ENCODE data around the gene CCL13. TPM values are rescaled to one million over a fixed set of nuclear protein-coding genes. Genes with fewer than 3 reads are reported as not detected.

Gene CCL13
- polyA plus RNA-seq, 6 donors from 2014 or later = not detected

GRCh38 chr17:34347063-34347462, 9.2 kb upstream of the CCL13 start:
- Mint-ChIP-seq H3K27me3 (peaks cover 27 to 50% (median 41%) of the 10 kb centered on the region in 3 donors), H3K4me3 (no peak overlapping the region), H3K9me3 (no peaks in the 10 kb centered on the region), H3K4me1 (no peaks in the 10 kb centered on the region), H3K36me3 (no peaks in the 10 kb centered on the region), H3K27ac (no peak overlapping the region)
- ATAC-seq (ENCODE audit: low read depth in 2 of 2) (no peak), DNase-seq (no peak)

GRCh38 chr17:34349751-34350150, 6.5 kb upstream of the CCL13 start:
- Mint-ChIP-seq H3K4me1 (no peaks in the 10 kb centered on the region), H3K9me3 (peaks cover 0 to 6% (median 5%) of the 10 kb centered on the region in 7 donors), H3K36me3 (no peaks in the 10 kb centered on the region), H3K27me3 (peaks cover 19 to 34% (median 30%) of the 10 kb centered on the region in 3 donors), H3K27ac (no peak overlapping the region), H3K4me3 (no peak overlapping the region)
- DNase-seq = no peak
- ATAC-seq (ENCODE audit: low read depth in 2 of 2) = no peak

- Mint-ChIP-seq H3K27ac (no peak overlapping the region), H3K4me3 (no peak overlapping the region), H3K9me3 (peaks cover 0 to 6% (median 5%) of the 10 kb centered on the region in 7 donors), H3K4me1 (no peaks in the 10 kb centered on the region), H3K36me3 (no peaks in the 10 kb centered on the region), H3K27me3 (peaks cover 19 to 34% (median 30%) of the 10 kb centered on the region in 3 donors)
- ATAC-seq (ENCODE audit: low read depth in 2 of 2) (no peak), DNase-seq (no peak)
Measured at GRCh38 chr17:34351096-34351495, 5.2 kb upstream of the CCL13 start.

GRCh38 chr17:34352191-34352590, 4.1 kb upstream of the CCL13 start:
- ATAC-seq (ENCODE audit: low read depth in 2 of 2) (no peak), DNase-seq (no peak)
- Mint-ChIP-seq H3K27me3 (peaks cover 13 to 29% (median 19%) of the 10 kb centered on the region in 3 donors), H3K4me1 (no peaks in the 10 kb centered on the region), H3K4me3 (no peak overlapping the region), H3K36me3 (no peaks in the 10 kb centered on the region), H3K27ac (no peak overlapping the region), H3K9me3 (peaks cover 0 to 6% (median 5%) of the 10 kb centered on the region in 7 donors)

GRCh38 chr17:34354637-34355036, 1.6 kb upstream of the CCL13 start:
- DNase-seq = no peak
- no peaks in the 10 kb centered on the region for H3K36me3 Mint-ChIP-seq
- H3K9me3 Mint-ChIP-seq = peaks cover 0 to 6% (median 5%) of the 10 kb centered on the region in 7 donors
- ATAC-seq (ENCODE audit: low read depth in 2 of 2) = no peak
- no peak overlapping the region for H3K4me3 Mint-ChIP-seq
- peaks cover 11 to 18% (median 15%) of the 10 kb centered on the region in 3 donors for H3K27me3 Mint-ChIP-seq
- no peaks in the 10 kb centered on the region for H3K4me1 Mint-ChIP-seq
- no peak overlapping the region for H3K27ac Mint-ChIP-seq

- peaks cover 10 to 31% (median 15%) of the 10 kb centered on the region in 3 donors for H3K27me3 Mint-ChIP-seq
- DNase-seq (no peak), ATAC-seq (ENCODE audit: low read depth in 2 of 2) (no peak)
- H3K36me3 Mint-ChIP-seq = no peaks in the 10 kb centered on the region
- no peak overlapping the region for H3K4me3 Mint-ChIP-seq
- H3K27ac Mint-ChIP-seq = no peak overlapping the region
- no peaks in the 10 kb centered on the region for H3K4me1 Mint-ChIP-seq
- H3K9me3 Mint-ChIP-seq = peaks cover 0 to 6% (median 5%) of the 10 kb centered on the region in 7 donors
Measured at GRCh38 chr17:34357398-34357797, 1.1 kb downstream of the CCL13 start.

- no peak overlapping the region for H3K4me3 Mint-ChIP-seq
- DNase-seq = no peak
- peaks cover 0 to 5% (median 4%) of the 10 kb centered on the region in 7 donors for H3K9me3 Mint-ChIP-seq
- H3K4me1 Mint-ChIP-seq = no peaks in the 10 kb centered on the region
- ATAC-seq (ENCODE audit: low read depth in 2 of 2) = no peak
- H3K27me3 Mint-ChIP-seq = peaks cover 10 to 26% (median 15%) of the 10 kb centered on the region in 3 donors
- no peaks in the 10 kb centered on the region for H3K36me3 Mint-ChIP-seq
- no peak overlapping the region for H3K27ac Mint-ChIP-seq
Measured at GRCh38 chr17:34358631-34359030, 2.4 kb downstream of the CCL13 start.

GRCh38 chr17:34360601-34361270, 4.5 kb downstream of the CCL13 start:
- Mint-ChIP-seq H3K27ac (no peak overlapping the region), H3K4me3 (no peak overlapping the region), H3K9me3 (no peaks in the 10 kb centered on the region), H3K4me1 (peaks cover 6 to 10% (median 10%) of the 10 kb centered on the region in 3 donors), H3K27me3 (peaks cover 21 to 32% (median 25%) of the 10 kb centered on the region in 3 donors), H3K36me3 (no peaks in the 10 kb centered on the region)
- DNase-seq (no peak), ATAC-seq (ENCODE audit: low read depth in 2 of 2) (no peak)

- H3K27ac Mint-ChIP-seq = no peak overlapping the region
Measured at GRCh38 chr17:34361478-34362061, 5.3 kb downstream of the CCL13 start.

GRCh38 chr17:34363183-34363661, 6.9 kb downstream of the CCL13 start, which contains the start of gene CCL1:
Gene CCL1, minus strand, starts transcription at chr17:34363233. Its CDS starts 72 bp downstream, at chr17:34363161.
- peak within 1 kb of the TSS in 2 of 6 donors; percentile 6 to 84 for H3K27ac Mint-ChIP-seq
- no peak within 1 kb of the TSS for H3K4me3 Mint-ChIP-seq
- no peaks in the 10 kb centered on the region for H3K9me3 Mint-ChIP-seq
- DNase-seq = no peak
- peaks cover 23 to 28% (median 26%) of the 10 kb centered on the region in 3 donors for H3K27me3 Mint-ChIP-seq
- no peak for ATAC-seq (ENCODE audit: low read depth in 2 of 2)
- no peaks in the 10 kb centered on the region for H3K36me3 Mint-ChIP-seq
- peaks cover 6 to 10% (median 10%) of the 10 kb centered on the region in 3 donors for H3K4me1 Mint-ChIP-seq

More at GRCh38 chr17:34361478-34362061, 5.3 kb downstream of the CCL13 start:
- Mint-ChIP-seq H3K27me3 (peaks cover 23 to 32% (median 27%) of the 10 kb centered on the region in 3 donors), H3K36me3 (no peaks in the 10 kb centered on the region), H3K4me3 (no peak overlapping the region), H3K9me3 (no peaks in the 10 kb centered on the region), H3K4me1 (peaks cover 6 to 10% (median 10%) of the 10 kb centered on the region in 3 donors)
- DNase-seq (peak; percentile 69), ATAC-seq (ENCODE audit: low read depth in 2 of 2) (peak; percentile 87 to 94)

- DNase-seq (no peak), ATAC-seq (ENCODE audit: low read depth in 2 of 2) (no peak)
- H3K27me3 Mint-ChIP-seq = peaks cover 20 to 28% (median 23%) of the 10 kb centered on the region in 3 donors
- H3K36me3 Mint-ChIP-seq = no peaks in the 10 kb centered on the region
- H3K9me3 Mint-ChIP-seq = no peaks in the 10 kb centered on the region
- peak overlapping the region in 1 of 6 donors; percentile 59 for H3K27ac Mint-ChIP-seq
- no peak overlapping the region for H3K4me3 Mint-ChIP-seq
- peaks cover 6 to 10% (median 10%) of the 10 kb centered on the region in 3 donors for H3K4me1 Mint-ChIP-seq
Measured at GRCh38 chr17:34364751-34365150, 8.5 kb downstream of the CCL13 start.

GRCh38 chr17:34365340-34365739, 9.1 kb downstream of the CCL13 start:
- peaks cover 20 to 28% (median 23%) of the 10 kb centered on the region in 3 donors for H3K27me3 Mint-ChIP-seq
- DNase-seq = no peak
- H3K4me1 Mint-ChIP-seq = peaks cover 6 to 15% (median 10%) of the 10 kb centered on the region in 3 donors
- no peaks in the 10 kb centered on the region for H3K36me3 Mint-ChIP-seq
- ATAC-seq (ENCODE audit: low read depth in 2 of 2) = no peak
- peak overlapping the region in 1 of 6 donors; percentile 59 for H3K27ac Mint-ChIP-seq
- no peaks in the 10 kb centered on the region for H3K9me3 Mint-ChIP-seq
- no peak overlapping the region for H3K4me3 Mint-ChIP-seq

GRCh38 chr17:34366010-34366409, 9.7 kb downstream of the CCL13 start:
- ATAC-seq (ENCODE audit: low read depth in 2 of 2) (no peak), DNase-seq (no peak)
- Mint-ChIP-seq H3K9me3 (no peaks in the 10 kb centered on the region), H3K27me3 (peaks cover 20 to 28% (median 22%) of the 10 kb centered on the region in 3 donors), H3K36me3 (no peaks in the 10 kb centered on the region), H3K27ac (no peak overlapping the region), H3K4me3 (no peak overlapping the region), H3K4me1 (peaks cover 6 to 15% (median 10%) of the 10 kb centered on the region in 3 donors)

Data from naive B cell (primary cell).